Neural cell (in vitro differentiated cells): Measurements from ENCODE around the gene ATP23.

Source experiments
- EZH2 ChIP-seq: fragments of 200-600, 300-800 bp; shearing (Covaris generic), sonication (generic); IDR thresholded peaks from 2 replicates; pipeline ENCODE4 v1.6.1; 2014; ENCODE audit warnings: antibody characterized with exemption, low read length, borderline replicate concordance, mild to moderate bottlenecking; ENCODE audit not compliant: insufficient read depth, poor library complexity, severe bottlenecking
- MXI1 ChIP-seq: fragments of 450-650 bp; conservative IDR thresholded peaks from 2 replicates; pipeline ENCODE4 v1.6.1; 2014; ENCODE audit warnings: antibody characterized with exemption, mild to moderate bottlenecking; ENCODE audit not compliant: poor library complexity, severe bottlenecking
- RAD21 ChIP-seq: fragments of 450-650 bp; conservative IDR thresholded peaks from 2 replicates; pipeline ENCODE4 v1.6.1; 2014; ENCODE audit warnings: antibody characterized with exemption, mild to moderate bottlenecking, moderate library complexity
- TF ChIP-seq, protein P1 (sequence below): fragments of 450-650 bp; IDR thresholded peaks from 2 replicates; pipeline ENCODE4 v1.5.1; 2014; ENCODE audit warnings: antibody characterized with exemption, mild to moderate bottlenecking, moderate library complexity; ENCODE audit not compliant: poor library complexity, severe bottlenecking
- TF ChIP-seq, protein P2 (sequence below): IDR thresholded peaks from 2 replicates; pipeline ENCODE4 v1.6.1; 2012; ENCODE audit warnings: borderline replicate concordance

DNA sequence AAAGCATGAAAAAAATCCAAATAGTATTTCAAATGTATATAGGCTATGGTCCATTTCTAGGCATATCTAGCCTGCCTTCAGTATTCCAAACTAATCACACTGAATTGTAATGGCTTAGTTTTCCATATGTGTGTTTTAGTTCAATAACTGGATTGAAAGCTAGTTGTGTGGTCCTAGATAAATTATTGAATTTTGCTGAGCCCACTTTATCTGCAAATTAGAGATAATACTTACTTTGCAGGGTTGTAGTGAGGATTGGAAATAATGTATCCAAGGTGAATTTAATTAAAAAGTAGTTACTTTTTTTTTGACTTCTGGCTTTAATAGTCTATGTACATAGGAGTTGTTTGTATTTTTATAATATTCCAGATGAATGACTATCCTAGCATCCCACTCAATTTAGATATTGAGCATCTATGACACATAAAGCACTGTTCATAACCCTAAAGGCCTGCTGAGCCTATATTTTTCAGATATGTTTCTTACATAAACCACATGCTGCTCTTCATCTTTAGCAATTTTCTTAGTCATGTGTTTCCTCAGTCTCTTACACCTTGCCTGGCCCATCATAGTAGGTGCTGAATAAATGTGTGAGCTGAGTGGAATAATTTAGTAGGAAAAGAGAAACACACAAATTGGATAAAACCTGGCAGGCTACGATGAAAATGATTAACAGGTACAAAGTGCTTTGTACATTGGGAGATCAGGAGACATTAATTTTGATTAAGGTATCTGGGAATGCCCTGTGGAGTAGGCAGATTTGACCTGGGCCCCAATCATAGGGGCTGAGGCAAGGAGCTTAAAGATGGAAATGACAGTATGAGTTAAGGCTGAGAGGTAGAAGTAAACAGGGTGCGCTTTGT, 1.1 kb upstream of the ATP23 start:
- TF ChIP-seq MXI1 (no peak), EZH2 (no peak), RAD21 (no peak)
- TF ChIP-seq, protein P1, sequence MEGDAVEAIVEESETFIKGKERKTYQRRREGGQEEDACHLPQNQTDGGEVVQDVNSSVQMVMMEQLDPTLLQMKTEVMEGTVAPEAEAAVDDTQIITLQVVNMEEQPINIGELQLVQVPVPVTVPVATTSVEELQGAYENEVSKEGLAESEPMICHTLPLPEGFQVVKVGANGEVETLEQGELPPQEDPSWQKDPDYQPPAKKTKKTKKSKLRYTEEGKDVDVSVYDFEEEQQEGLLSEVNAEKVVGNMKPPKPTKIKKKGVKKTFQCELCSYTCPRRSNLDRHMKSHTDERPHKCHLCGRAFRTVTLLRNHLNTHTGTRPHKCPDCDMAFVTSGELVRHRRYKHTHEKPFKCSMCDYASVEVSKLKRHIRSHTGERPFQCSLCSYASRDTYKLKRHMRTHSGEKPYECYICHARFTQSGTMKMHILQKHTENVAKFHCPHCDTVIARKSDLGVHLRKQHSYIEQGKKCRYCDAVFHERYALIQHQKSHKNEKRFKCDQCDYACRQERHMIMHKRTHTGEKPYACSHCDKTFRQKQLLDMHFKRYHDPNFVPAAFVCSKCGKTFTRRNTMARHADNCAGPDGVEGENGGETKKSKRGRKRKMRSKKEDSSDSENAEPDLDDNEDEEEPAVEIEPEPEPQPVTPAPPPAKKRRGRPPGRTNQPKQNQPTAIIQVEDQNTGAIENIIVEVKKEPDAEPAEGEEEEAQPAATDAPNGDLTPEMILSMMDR = no peak
- TF ChIP-seq, protein P2, sequence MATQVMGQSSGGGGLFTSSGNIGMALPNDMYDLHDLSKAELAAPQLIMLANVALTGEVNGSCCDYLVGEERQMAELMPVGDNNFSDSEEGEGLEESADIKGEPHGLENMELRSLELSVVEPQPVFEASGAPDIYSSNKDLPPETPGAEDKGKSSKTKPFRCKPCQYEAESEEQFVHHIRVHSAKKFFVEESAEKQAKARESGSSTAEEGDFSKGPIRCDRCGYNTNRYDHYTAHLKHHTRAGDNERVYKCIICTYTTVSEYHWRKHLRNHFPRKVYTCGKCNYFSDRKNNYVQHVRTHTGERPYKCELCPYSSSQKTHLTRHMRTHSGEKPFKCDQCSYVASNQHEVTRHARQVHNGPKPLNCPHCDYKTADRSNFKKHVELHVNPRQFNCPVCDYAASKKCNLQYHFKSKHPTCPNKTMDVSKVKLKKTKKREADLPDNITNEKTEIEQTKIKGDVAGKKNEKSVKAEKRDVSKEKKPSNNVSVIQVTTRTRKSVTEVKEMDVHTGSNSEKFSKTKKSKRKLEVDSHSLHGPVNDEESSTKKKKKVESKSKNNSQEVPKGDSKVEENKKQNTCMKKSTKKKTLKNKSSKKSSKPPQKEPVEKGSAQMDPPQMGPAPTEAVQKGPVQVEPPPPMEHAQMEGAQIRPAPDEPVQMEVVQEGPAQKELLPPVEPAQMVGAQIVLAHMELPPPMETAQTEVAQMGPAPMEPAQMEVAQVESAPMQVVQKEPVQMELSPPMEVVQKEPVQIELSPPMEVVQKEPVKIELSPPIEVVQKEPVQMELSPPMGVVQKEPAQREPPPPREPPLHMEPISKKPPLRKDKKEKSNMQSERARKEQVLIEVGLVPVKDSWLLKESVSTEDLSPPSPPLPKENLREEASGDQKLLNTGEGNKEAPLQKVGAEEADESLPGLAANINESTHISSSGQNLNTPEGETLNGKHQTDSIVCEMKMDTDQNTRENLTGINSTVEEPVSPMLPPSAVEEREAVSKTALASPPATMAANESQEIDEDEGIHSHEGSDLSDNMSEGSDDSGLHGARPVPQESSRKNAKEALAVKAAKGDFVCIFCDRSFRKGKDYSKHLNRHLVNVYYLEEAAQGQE = no peak
